ENCODE measurements around the gene TRAK2. TPM values are rescaled to one million over a fixed set of nuclear protein-coding genes. Genes with fewer than 3 reads are reported as not detected.
"Not testable (repeated sequence)": the region's sequence is repeated elsewhere in the genome, so short reads cannot be mapped to it uniquely, and the experiment has no call there.

Gene TRAK2
- total and polyA plus RNA-seq, 8 donors, result 8.2 to 46.8 (median 27.2) TPM

- no peak overlapping the region for H3K4me3 ChIP-seq
- H3K36me3 ChIP-seq, result no peaks in the 10 kb centered on the region
- no peak for DNase-seq
- no peaks in the 10 kb centered on the region for H3K4me1 ChIP-seq
- TF ChIP-seq CTCF (IDR thresholded peaks at IDR 0.05) (no peak), EP300 (IDR thresholded peaks at IDR 0.05) (no peak), POLR2A (IDR thresholded peaks at IDR 0.05) (no peak), POLR2AphosphoS5 (IDR thresholded peaks at IDR 0.05) (no peak)
- 80 to 93% (median 88%) methylated on average over 4 of the region's 4 CpGs for WGBS, 5 donors
- intact Hi-C loops (cut with DNase I; ENCODE audit: low total_unique reads), result no loop called here
- H3K27me3 ChIP-seq, result no peaks in the 10 kb centered on the region
- no peaks in the 10 kb centered on the region for H3K9me3 ChIP-seq
- H3K27ac ChIP-seq, result no peak overlapping the region
These were observed 39.0 kb upstream of the TRAK2 start for GRCh38 chr2:201490291-201490690.

- H3K4me1 ChIP-seq, result no peaks in the 10 kb centered on the region
- no peak for DNase-seq
- intact Hi-C loops (cut with DNase I; ENCODE audit: low total_unique reads), result no loop called here
- 64 to 76% (median 71%) methylated on average over 4 of the region's 4 CpGs for WGBS, 5 donors
- H3K27me3 ChIP-seq, result no peaks in the 10 kb centered on the region
- H3K27ac ChIP-seq, result no peak overlapping the region
- peaks cover 0 to 34% (median 25%) of the 10 kb centered on the region in 4 donors for H3K36me3 ChIP-seq
- H3K4me3 ChIP-seq, result no peak overlapping the region
- H3K9me3 ChIP-seq, result no peaks in the 10 kb centered on the region
- TF ChIP-seq EP300 (IDR thresholded peaks at IDR 0.05), result no peak
- TF ChIP-seq POLR2A (IDR thresholded peaks at IDR 0.05), result no peak
- TF ChIP-seq POLR2AphosphoS5 (IDR thresholded peaks at IDR 0.05), result no peak
- no peak for TF ChIP-seq CTCF (IDR thresholded peaks at IDR 0.05)
These were observed 33.5 kb upstream of the TRAK2 start for GRCh38 chr2:201484805-201485204.

GRCh38 chr2:201483758-201484157, 32.5 kb upstream of the TRAK2 start:
- H3K4me1 ChIP-seq; H3K4me3 ChIP-seq; H3K27ac ChIP-seq; intact Hi-C loops (cut with DNase I; ENCODE audit: low total_unique reads); DNase-seq; H3K27me3 ChIP-seq; H3K9me3 ChIP-seq: not testable (repeated sequence)
- H3K36me3 ChIP-seq, result peaks cover 0 to 45% (median 35%) of the 10 kb centered on the region in 4 donors
- 74 to 88% (median 85%) methylated on average over 4 of the region's 4 CpGs for WGBS, 5 donors

- Histone ChIP-seq H3K36me3 (peaks cover 0 to 49% (median 39%) of the 10 kb centered on the region in 4 donors), H3K27ac (no peak overlapping the region), H3K9me3 (no peaks in the 10 kb centered on the region), H3K27me3 (no peaks in the 10 kb centered on the region), H3K4me3 (no peak overlapping the region), H3K4me1 (no peaks in the 10 kb centered on the region)
- WGBS, 5 donors, result 0 to 44% (median 30%) methylated on average over 1 of the region's 1 CpG
- no peak for DNase-seq
- no peak for TF ChIP-seq CTCF (IDR thresholded peaks at IDR 0.05)
- no peak for TF ChIP-seq POLR2AphosphoS5 (IDR thresholded peaks at IDR 0.05)
- TF ChIP-seq EP300 (IDR thresholded peaks at IDR 0.05), result no peak
- TF ChIP-seq POLR2A (IDR thresholded peaks at IDR 0.05), result no peak
- intact Hi-C loops (cut with DNase I; ENCODE audit: low total_unique reads), result no loop called here
These were observed 32.1 kb upstream of the TRAK2 start for GRCh38 chr2:201483342-201483741.

GRCh38 chr2:201482543-201482942, 31.3 kb upstream of the TRAK2 start:
- Histone ChIP-seq H3K4me1 (no peaks in the 10 kb centered on the region), H3K27me3 (no peaks in the 10 kb centered on the region), H3K4me3 (no peak overlapping the region), H3K36me3 (peaks cover 0 to 57% (median 47%) of the 10 kb centered on the region in 4 donors), H3K27ac (no peak overlapping the region), H3K9me3 (no peaks in the 10 kb centered on the region)
- DNase-seq, result no peak
- 94 to 99% (median 96%) methylated on average over 4 of the region's 4 CpGs for WGBS, 5 donors
- intact Hi-C loops (cut with DNase I; ENCODE audit: low total_unique reads), result no loop called here
- TF ChIP-seq POLR2AphosphoS5 (IDR thresholded peaks at IDR 0.05), result no peak
- no peak for TF ChIP-seq POLR2A (IDR thresholded peaks at IDR 0.05)
- no peak for TF ChIP-seq CTCF (IDR thresholded peaks at IDR 0.05)
- no peak for TF ChIP-seq EP300 (IDR thresholded peaks at IDR 0.05)

Data from stomach (tissue), 9 donors.